D721Med (cell line): ENCODE results near the gene MAP2K6.

ENCODE experiments used
- DNase-seq: peaks from one replicate; pipeline ENCODE4 v3.0.0; 2011; ENCODE audit warnings: low spot score; ENCODE audit not compliant: insufficient read length
- FAIRE-seq: peaks from 2 replicates; lab custom pipeline; 2011; peaks lifted over from hg19 to GRCh38; lab: Jason Lieb, UNC
- CTCF ChIP-seq: IDR thresholded peaks from 2 replicates; pipeline ENCODE4 v1.5.1; 2012; ENCODE audit warnings: mild to moderate bottlenecking, control low read depth; ENCODE audit not compliant: insufficient read depth; ENCODE audit errors: missing control alignments

The MAP2K6 gene

GRCh38 chr17:69485901-69486643 lies 71.6 kb downstream of the MAP2K6 start:
- DNase-seq (no peak), FAIRE-seq (no peak)
- TF ChIP-seq CTCF, result no peak

DNA sequence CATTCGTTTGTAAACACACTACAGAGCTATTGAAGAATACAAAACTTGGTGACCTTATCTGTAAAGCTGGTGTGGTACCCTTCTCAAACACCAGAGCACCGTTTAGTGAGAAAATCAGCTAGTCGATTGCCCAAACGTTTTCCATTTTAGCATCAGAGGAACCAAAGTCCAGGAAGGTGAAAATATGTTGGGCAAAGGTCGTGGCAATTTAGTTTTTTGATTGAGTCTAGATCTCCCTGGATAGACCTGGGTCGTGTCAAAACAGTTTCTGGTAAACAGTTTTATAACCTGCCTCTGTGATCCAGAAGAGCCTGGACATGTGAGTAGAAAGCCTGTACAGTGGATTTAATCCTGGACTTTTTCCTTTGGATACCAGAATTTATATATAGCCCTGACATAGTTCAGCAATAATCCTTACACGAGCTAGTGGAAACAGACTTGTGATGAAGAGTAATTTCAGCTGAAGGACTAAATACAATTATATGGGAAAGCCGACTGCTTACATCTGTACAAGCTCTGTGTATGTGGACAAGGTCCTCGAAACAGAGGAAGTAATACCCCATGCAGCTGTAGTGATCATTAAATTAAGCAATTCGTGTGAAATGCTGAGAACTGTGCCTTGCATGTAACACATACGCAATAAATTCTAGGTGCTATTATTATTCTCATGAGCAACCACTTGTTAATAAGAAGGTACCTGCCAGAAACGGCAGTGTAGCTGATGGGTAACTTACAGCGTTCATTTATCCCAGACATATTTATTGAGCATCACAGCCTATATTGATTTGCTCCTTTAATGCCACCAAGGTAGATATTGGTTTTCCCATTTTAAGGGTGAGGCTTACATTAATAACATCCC lies 72.5 kb downstream of the MAP2K6 start:
- no peak for DNase-seq
- FAIRE-seq, result no peak
- no peak for TF ChIP-seq CTCF

GRCh38 chr17:69489313-69489712 lies 74.8 kb downstream of the MAP2K6 start:
- no peak for TF ChIP-seq CTCF
- FAIRE-seq (no peak), DNase-seq (no peak)

GRCh38 chr17:69492410-69493071 lies 78.0 kb downstream of the MAP2K6 start:
- FAIRE-seq (no peak), DNase-seq (no peak)
- no peak for TF ChIP-seq CTCF

DNA sequence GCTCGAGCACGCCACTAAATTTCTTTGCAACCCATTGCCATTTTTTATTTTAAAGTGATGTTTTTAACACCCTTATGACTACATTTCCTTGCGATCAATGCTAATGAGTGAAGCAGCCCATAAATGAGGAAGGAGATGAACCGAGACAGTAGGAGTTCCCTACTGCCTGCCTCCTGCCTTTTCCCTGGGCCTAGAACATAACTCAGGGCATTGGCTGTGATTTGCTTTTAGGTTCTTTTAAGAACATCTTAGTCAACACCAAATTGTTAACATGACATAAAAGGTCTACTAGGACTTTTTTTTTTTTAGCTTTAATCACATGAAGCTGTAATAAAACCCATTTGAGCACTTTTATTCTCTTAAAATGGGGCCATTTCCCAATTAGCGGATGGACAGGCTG lies 81.3 kb downstream of the MAP2K6 start:
- DNase-seq (no peak), FAIRE-seq (no peak)
- no peak for TF ChIP-seq CTCF

DNA sequence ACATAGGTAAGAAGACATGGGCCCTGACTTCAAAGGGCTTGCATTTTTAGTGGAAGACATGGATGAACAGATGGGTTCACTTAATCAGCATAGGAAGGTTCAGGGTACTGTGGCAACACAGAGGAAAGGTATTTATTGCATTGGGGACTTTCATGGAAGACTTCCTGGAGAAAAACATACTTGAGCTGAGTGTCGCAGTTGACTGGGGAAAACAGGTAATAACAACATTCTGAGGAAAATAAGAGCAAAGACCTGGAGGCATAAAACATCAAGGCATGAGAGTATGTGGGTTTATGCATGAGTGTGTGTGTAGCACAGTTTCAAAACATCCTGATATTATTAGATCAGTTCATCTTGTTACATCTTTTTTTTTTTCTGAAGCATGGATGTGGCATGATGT lies 82.7 kb downstream of the MAP2K6 start:
- no peak for TF ChIP-seq CTCF
- FAIRE-seq (no peak), DNase-seq (no peak)
